HEK293T (cell line): ENCODE results near the gene OLIG3.

Experiments used
- CTBP1 ChIP-seq: fragments of 450-650 bp; IDR thresholded peaks from 2 replicates; pipeline ENCODE4 v1.6.1; 2016; ENCODE audit warnings: borderline replicate concordance
- FOXA1 ChIP-seq: fragments of 450-650 bp; IDR thresholded peaks from 2 replicates; pipeline ENCODE4 v1.6.1; 2016; ENCODE audit warnings: mild to moderate bottlenecking
- HDGF ChIP-seq: fragments of 450-650 bp; IDR thresholded peaks from 2 replicates; pipeline ENCODE4 v1.6.1; 2017; ENCODE audit warnings: antibody characterized with exemption, borderline replicate concordance
- LEF1 ChIP-seq: fragments of 450-650 bp; IDR thresholded peaks from 2 replicates; pipeline ENCODE4 v1.6.1; 2017; ENCODE audit warnings: mild to moderate bottlenecking, borderline replicate concordance
- NFRKB ChIP-seq: fragments of 450-650 bp; IDR thresholded peaks from 2 replicates; pipeline ENCODE4 v1.6.1; 2016; ENCODE audit warnings: mild to moderate bottlenecking, moderate library complexity
- SUZ12 ChIP-seq: fragments of 450-650 bp; IDR thresholded peaks from 2 replicates; pipeline ENCODE4 v1.6.1; 2016; ENCODE audit warnings: mild to moderate bottlenecking
- TARDBP ChIP-seq: fragments of 450-650 bp; IDR thresholded peaks from 2 replicates; pipeline ENCODE4 v1.6.1; 2016
- ZNF384 ChIP-seq: fragments of 450-650 bp; IDR thresholded peaks from 2 replicates; pipeline ENCODE4 v1.6.1; 2016

DNA sequence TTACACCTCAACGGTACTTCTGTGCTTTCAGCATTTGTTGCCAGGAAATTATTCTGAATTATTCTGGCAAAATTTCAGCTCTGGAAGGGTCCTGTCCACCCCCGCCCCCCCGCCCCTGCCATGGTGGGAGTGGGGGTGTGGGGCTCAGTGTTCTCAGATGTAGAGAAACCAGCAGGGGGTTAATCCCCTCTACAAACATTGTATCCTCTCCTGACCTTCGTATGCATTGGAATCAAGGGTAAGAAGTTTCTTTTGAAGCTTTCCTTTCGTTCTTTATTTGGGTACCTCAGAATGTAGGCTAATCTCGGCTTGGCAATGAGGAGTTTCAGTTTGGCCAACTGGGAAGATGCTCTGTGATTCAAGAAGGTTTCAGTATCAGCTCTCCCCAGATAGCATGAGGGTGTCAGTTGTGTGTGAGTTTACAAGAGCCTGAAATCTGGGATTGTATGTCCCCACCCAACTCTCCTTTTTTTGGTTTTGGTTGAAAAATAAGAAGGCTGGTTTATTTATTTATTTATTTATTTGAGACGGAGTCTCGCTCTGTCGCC, 25.5 kb upstream of the OLIG3 start:
- TF ChIP-seq FOXA1 (no peak), SUZ12 (no peak), HDGF (no peak), ZNF384 (no peak), CTBP1 (no peak), LEF1 (no peak), TARDBP (no peak), NFRKB (no peak)
